Osteocyte (in vitro differentiated cells): ENCODE data around the gene NPTX1. TPM values are rescaled to one million over a fixed set of nuclear protein-coding genes. Genes with fewer than 3 reads are reported as not detected.

Source experiments
- DNase-seq: peaks from one replicate; pipeline ENCODE4 v3.0.0; 2021; ENCODE audit warnings: mixed read lengths; ENCODE audit not compliant: unreplicated experiment; ENCODE audit errors: extremely low spot score
- H3K27ac Mint-ChIP-seq: one replicate; pipeline ENCODE4 v1.8.0; 2021; ENCODE audit warnings: mild to moderate bottlenecking, mixed read lengths; ENCODE audit not compliant: unreplicated experiment
- H3K27me3 Mint-ChIP-seq: one replicate; pipeline ENCODE4 v1.8.0; 2021; ENCODE audit warnings: mixed read lengths; ENCODE audit not compliant: unreplicated experiment
- H3K36me3 Mint-ChIP-seq: one replicate; pipeline ENCODE4 v1.8.0; 2021; ENCODE audit warnings: mixed read lengths; ENCODE audit not compliant: unreplicated experiment
- H3K4me1 Mint-ChIP-seq: one replicate; pipeline ENCODE4 v1.8.0; 2021; ENCODE audit warnings: mixed read lengths; ENCODE audit not compliant: unreplicated experiment
- H3K4me3 Mint-ChIP-seq: one replicate; pipeline ENCODE4 v1.8.0; 2021; ENCODE audit warnings: mild to moderate bottlenecking, moderate library complexity, mixed read lengths; ENCODE audit not compliant: unreplicated experiment
- H3K9me3 Mint-ChIP-seq: one replicate; pipeline ENCODE4 v1.8.0; 2021; ENCODE audit warnings: mixed read lengths; ENCODE audit not compliant: unreplicated experiment
- total RNA-seq: library from RNA; stranded (reverse); gene quantifications from 2 replicates; pipeline ENCODE4 v1.2.1, GENCODE V29; 2021
- TF ChIP-seq, protein P1 (sequence below): fragments of 200-600 bp; sonication (generic); IDR thresholded peaks from 2 replicates; pipeline ENCODE4 v1.5.0; 2021; ENCODE audit warnings: antibody characterized with exemption, mild to moderate bottlenecking, moderate library complexity

The NPTX1 gene
- total RNA-seq, 1 donor from 2014 or later: 2.8 TPM

DNA sequence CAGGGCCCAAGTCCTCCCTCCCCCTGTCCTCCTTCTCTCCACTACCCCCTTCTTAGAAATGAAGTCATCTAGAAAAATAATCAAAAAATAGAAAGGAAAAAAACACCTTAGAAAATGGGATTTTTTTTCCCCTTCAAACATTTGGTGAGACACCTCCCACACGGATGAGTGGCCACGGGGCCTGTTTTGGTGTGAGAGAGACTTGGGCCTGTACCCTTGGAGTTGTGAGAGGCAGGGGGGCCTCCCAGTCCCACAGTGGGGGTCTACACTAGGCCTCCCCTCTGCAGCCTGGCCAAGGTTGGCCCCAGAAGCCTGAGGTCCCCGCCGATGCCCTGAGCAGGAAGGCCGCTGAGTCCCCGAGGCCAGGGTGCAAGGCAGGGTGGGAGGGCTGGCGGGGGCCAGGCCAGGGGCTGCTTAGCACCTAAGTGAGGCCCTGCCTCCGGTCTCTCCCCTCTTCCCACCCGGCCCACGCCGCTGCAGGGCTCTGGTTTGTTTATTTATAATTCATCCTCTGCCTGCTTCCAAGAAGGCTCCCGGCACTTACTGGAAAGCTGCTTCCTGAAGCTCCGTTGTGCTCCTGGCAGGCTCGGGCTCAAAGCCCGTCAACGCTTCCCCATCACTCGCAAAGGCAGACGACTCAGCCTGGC, 26.4 kb downstream of the NPTX1 start:
- Mint-ChIP-seq H3K4me1 (peaks cover 15% of the 10 kb centered on the region), H3K27ac (no peak overlapping the region), H3K4me3 (no peak overlapping the region), H3K36me3 (no peaks in the 10 kb centered on the region), H3K9me3 (no peaks in the 10 kb centered on the region), H3K27me3 (no peaks in the 10 kb centered on the region)
- TF ChIP-seq, protein P1, sequence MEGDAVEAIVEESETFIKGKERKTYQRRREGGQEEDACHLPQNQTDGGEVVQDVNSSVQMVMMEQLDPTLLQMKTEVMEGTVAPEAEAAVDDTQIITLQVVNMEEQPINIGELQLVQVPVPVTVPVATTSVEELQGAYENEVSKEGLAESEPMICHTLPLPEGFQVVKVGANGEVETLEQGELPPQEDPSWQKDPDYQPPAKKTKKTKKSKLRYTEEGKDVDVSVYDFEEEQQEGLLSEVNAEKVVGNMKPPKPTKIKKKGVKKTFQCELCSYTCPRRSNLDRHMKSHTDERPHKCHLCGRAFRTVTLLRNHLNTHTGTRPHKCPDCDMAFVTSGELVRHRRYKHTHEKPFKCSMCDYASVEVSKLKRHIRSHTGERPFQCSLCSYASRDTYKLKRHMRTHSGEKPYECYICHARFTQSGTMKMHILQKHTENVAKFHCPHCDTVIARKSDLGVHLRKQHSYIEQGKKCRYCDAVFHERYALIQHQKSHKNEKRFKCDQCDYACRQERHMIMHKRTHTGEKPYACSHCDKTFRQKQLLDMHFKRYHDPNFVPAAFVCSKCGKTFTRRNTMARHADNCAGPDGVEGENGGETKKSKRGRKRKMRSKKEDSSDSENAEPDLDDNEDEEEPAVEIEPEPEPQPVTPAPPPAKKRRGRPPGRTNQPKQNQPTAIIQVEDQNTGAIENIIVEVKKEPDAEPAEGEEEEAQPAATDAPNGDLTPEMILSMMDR: no peak
- no peak for DNase-seq

- DNase-seq: no peak
- no peak overlapping the region for H3K4me3 Mint-ChIP-seq
Observed at GRCh38 chr17:80449194-80449929, 27.0 kb downstream of the NPTX1 start.

DNA sequence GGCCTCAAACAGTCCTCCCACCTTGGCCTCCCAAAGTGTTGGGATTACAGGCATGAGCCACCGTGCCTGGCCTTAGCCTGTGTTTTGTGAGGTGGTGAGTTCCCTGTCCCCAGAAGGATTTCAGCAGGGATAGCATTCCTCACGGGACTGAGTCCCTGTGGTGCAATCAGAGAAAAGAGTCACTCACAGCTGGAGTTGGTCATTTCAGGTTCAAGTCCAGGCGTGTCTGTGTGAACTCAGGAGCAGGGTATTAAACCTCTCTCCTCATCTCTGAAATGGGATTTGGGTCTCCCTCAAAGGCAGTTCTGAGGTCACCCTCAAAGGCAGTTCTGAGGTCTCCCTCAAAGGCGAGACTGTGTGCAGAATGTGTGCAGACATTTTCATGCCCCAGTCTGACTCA, 28.6 kb downstream of the NPTX1 start:
- no peaks in the 10 kb centered on the region for H3K36me3 Mint-ChIP-seq
- no peak overlapping the region for H3K27ac Mint-ChIP-seq
- H3K4me3 Mint-ChIP-seq: no peak overlapping the region
- H3K9me3 Mint-ChIP-seq: no peaks in the 10 kb centered on the region
- H3K27me3 Mint-ChIP-seq: peaks cover 5% of the 10 kb centered on the region
- no peak for DNase-seq
- TF ChIP-seq, protein P1: no peak
- peaks cover 2% of the 10 kb centered on the region for H3K4me1 Mint-ChIP-seq

More at GRCh38 chr17:80449194-80449929, 27.0 kb downstream of the NPTX1 start:
- Mint-ChIP-seq H3K27ac (no peak overlapping the region), H3K36me3 (no peaks in the 10 kb centered on the region), H3K27me3 (no peaks in the 10 kb centered on the region), H3K9me3 (no peaks in the 10 kb centered on the region), H3K4me1 (peaks cover 15% of the 10 kb centered on the region)
- TF ChIP-seq, protein P1: no peak

- TF ChIP-seq, protein P1: no peak
- Mint-ChIP-seq H3K4me1 (peaks cover 2% of the 10 kb centered on the region), H3K27ac (no peak overlapping the region), H3K4me3 (no peak overlapping the region), H3K36me3 (no peaks in the 10 kb centered on the region), H3K27me3 (peaks cover 11% of the 10 kb centered on the region), H3K9me3 (no peaks in the 10 kb centered on the region)
- DNase-seq: no peak
Observed at GRCh38 chr17:80446645-80447405, 29.6 kb downstream of the NPTX1 start.

DNA sequence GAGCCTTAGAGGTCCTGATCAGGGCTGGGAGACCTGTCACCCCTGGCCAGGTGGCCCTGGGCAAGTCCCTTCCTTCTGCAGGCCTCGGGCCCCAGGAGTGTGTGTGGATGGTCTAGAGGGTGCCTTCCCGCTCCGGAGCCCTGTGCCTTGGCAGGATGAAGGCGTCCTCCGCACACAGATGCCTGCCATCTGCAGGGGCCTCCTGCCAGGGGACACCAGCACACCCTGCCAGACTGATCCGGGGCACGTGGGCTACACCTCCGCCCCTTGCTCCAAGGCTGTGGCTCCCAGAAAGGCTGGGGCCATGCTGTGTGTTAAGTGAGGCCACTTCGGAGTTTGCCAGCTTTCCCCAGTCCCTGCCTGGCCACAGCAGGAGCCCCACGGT, 30.7 kb downstream of the NPTX1 start:
- DNase-seq: no peak
- Mint-ChIP-seq H3K36me3 (no peaks in the 10 kb centered on the region), H3K27me3 (peaks cover 11% of the 10 kb centered on the region), H3K27ac (no peak overlapping the region), H3K4me3 (no peak overlapping the region), H3K9me3 (no peaks in the 10 kb centered on the region), H3K4me1 (peaks cover 2% of the 10 kb centered on the region)
- TF ChIP-seq, protein P1: no peak
